Type B pancreatic cell (in vitro differentiated cells): ENCODE data around the gene ZNF778. TPM values are rescaled to one million over a fixed set of nuclear protein-coding genes. Genes with fewer than 3 reads are reported as not detected.

Source experiments
- DNase-seq: peaks from one replicate; pipeline ENCODE4 v3.0.0; 2021; ENCODE audit warnings: mixed read lengths; ENCODE audit not compliant: unreplicated experiment; ENCODE audit errors: extremely low spot score
- H3K27ac Mint-ChIP-seq: 2 replicates; pipeline ENCODE4 v1.8.0; 2021; ENCODE audit warnings: mild to moderate bottlenecking, mixed read lengths
- H3K27me3 Mint-ChIP-seq: 2 replicates; pipeline ENCODE4 v1.8.0; 2021; ENCODE audit warnings: mixed read lengths
- H3K36me3 Mint-ChIP-seq: 2 replicates; pipeline ENCODE4 v1.8.0; 2021; ENCODE audit warnings: mixed read lengths
- H3K4me1 Mint-ChIP-seq: one replicate; pipeline ENCODE4 v1.8.0; 2021; ENCODE audit warnings: mixed read lengths; ENCODE audit not compliant: unreplicated experiment
- H3K4me3 Mint-ChIP-seq: 2 replicates; pipeline ENCODE4 v1.8.0; 2021; ENCODE audit warnings: mild to moderate bottlenecking, mixed read lengths
- H3K9me3 Mint-ChIP-seq: 2 replicates; pipeline ENCODE4 v1.8.0; 2021; ENCODE audit warnings: mixed read lengths
- CTCF ChIP-seq: fragments of 200-600 bp; sonication (generic); conservative IDR thresholded peaks from 2 replicates; pipeline ENCODE4 v1.5.0; 2021; ENCODE audit warnings: antibody characterized with exemption, mild to moderate bottlenecking
- total RNA-seq: library from RNA; stranded (reverse); gene quantifications from 2 replicates; pipeline ENCODE4 v1.2.1, GENCODE V29; 2021; ENCODE audit warnings: low replicate concordance

The ZNF778 gene
- total RNA-seq, 1 donor from 2014 or later, result 14.4 TPM

GRCh38 chr16:89273741-89274472 lies 56.4 kb downstream of the ZNF778 start:
- no peak overlapping the region for H3K27ac Mint-ChIP-seq

GRCh38 chr16:89274561-89275283 lies 57.2 kb downstream of the ZNF778 start:
- no peaks in the 10 kb centered on the region for H3K4me1 Mint-ChIP-seq
- no peak for TF ChIP-seq CTCF
- no peak overlapping the region for H3K27ac Mint-ChIP-seq
- H3K27me3 Mint-ChIP-seq, result no peaks in the 10 kb centered on the region
- peaks cover 17% of the 10 kb centered on the region for H3K36me3 Mint-ChIP-seq
- H3K9me3 Mint-ChIP-seq, result no peaks in the 10 kb centered on the region
- H3K4me3 Mint-ChIP-seq, result no peak overlapping the region
- DNase-seq, result no peak

More at GRCh38 chr16:89273741-89274472, 56.4 kb downstream of the ZNF778 start:
- TF ChIP-seq CTCF, result no peak
- Mint-ChIP-seq H3K27me3 (no peaks in the 10 kb centered on the region), H3K4me1 (no peaks in the 10 kb centered on the region), H3K4me3 (no peak overlapping the region), H3K9me3 (no peaks in the 10 kb centered on the region), H3K36me3 (peaks cover 21% of the 10 kb centered on the region)
- no peak for DNase-seq

GRCh38 chr16:89275284-89275584 lies 57.7 kb downstream of the ZNF778 start:
- Mint-ChIP-seq H3K36me3 (peaks cover 17% of the 10 kb centered on the region), H3K4me3 (no peak overlapping the region), H3K4me1 (no peaks in the 10 kb centered on the region), H3K27ac (no peak overlapping the region), H3K9me3 (no peaks in the 10 kb centered on the region), H3K27me3 (no peaks in the 10 kb centered on the region)
- DNase-seq, result no peak
- no peak for TF ChIP-seq CTCF

GRCh38 chr16:89275837-89276720 lies 58.6 kb downstream of the ZNF778 start:
- no peaks in the 10 kb centered on the region for H3K9me3 Mint-ChIP-seq
- H3K27ac Mint-ChIP-seq, result no peak overlapping the region
- H3K4me3 Mint-ChIP-seq, result no peak overlapping the region
- no peak for TF ChIP-seq CTCF
- DNase-seq, result no peak
- H3K36me3 Mint-ChIP-seq, result peaks cover 17% of the 10 kb centered on the region
- no peaks in the 10 kb centered on the region for H3K4me1 Mint-ChIP-seq
- H3K27me3 Mint-ChIP-seq, result no peaks in the 10 kb centered on the region

- H3K27ac Mint-ChIP-seq, result peak overlapping the region; percentile 16
- H3K9me3 Mint-ChIP-seq, result no peaks in the 10 kb centered on the region
- no peak for DNase-seq
- TF ChIP-seq CTCF, result no peak
- no peaks in the 10 kb centered on the region for H3K27me3 Mint-ChIP-seq
- H3K4me1 Mint-ChIP-seq, result no peaks in the 10 kb centered on the region
- H3K36me3 Mint-ChIP-seq, result peaks cover 9% of the 10 kb centered on the region
- no peak overlapping the region for H3K4me3 Mint-ChIP-seq
Measured at GRCh38 chr16:89277049-89277448, 59.5 kb downstream of the ZNF778 start.
